H1 (cell line): ENCODE results near the gene GGA2.

Source experiments
- ATF2 ChIP-seq: IDR thresholded peaks from 2 replicates; pipeline ENCODE4 v1.6.1; 2012; ENCODE audit warnings: low read length, inconsistent platforms
- CTCF ChIP-seq, 3 experiments: IDR thresholded peaks; 1 replicate in 2 of 3; 2 replicates in 1 of 3; pipeline versions ENCODE4 v1.5.1 to v1.6.1; 2011; ENCODE audit warnings: low read length in 3 of 3, mild to moderate bottlenecking in 3 of 3, inconsistent platforms in 2 of 3, low read depth in 1 of 3, moderate library complexity in 1 of 3; ENCODE audit not compliant: insufficient read depth in 1 of 3; ENCODE audit errors: control extremely low read depth in 1 of 3
- E2F6 ChIP-seq: IDR thresholded peaks from 2 replicates; pipeline ENCODE4 v1.6.1; 2012; ENCODE audit warnings: inconsistent platforms
- EZH2 ChIP-seq: fragments of 200-600 bp; sonication (generic); IDR thresholded peaks from 2 replicates; pipeline ENCODE4 v1.7.1; 2012; ENCODE audit warnings: low read depth, mild to moderate bottlenecking, moderate library complexity, low read length, inconsistent platforms; ENCODE audit not compliant: severe bottlenecking
- GTF2F1 ChIP-seq: IDR thresholded peaks from 2 replicates; pipeline ENCODE4 v1.6.1; 2012; ENCODE audit warnings: low read depth, low read length, improper control_type of control experiment, borderline replicate concordance
- JUN ChIP-seq: IDR thresholded peaks from 2 replicates; pipeline ENCODE4 v1.6.1; 2011; ENCODE audit warnings: low read depth, mild to moderate bottlenecking, improper control_type of control experiment, low read length
- MAX ChIP-seq: IDR thresholded peaks from 2 replicates; pipeline ENCODE4 v1.6.1; 2012; ENCODE audit warnings: inconsistent platforms
- PHF8 ChIP-seq: fragments of 200-600 bp; sonication (generic); conservative IDR thresholded peaks from 2 replicates; pipeline ENCODE4 v1.7.1; 2012; ENCODE audit warnings: low read depth, mild to moderate bottlenecking, inconsistent platforms, low read length, moderate library complexity
- POLR2A ChIP-seq, 2 experiments: IDR thresholded peaks; 1 replicate in 1 of 2; 2 replicates in 1 of 2; pipeline ENCODE4 v1.6.1; 2011; ENCODE audit warnings: low read depth in 2 of 2, low read length in 2 of 2, mild to moderate bottlenecking in 2 of 2; ENCODE audit errors: control extremely low read depth in 1 of 2
- RAD21 ChIP-seq, 2 experiments: IDR thresholded peaks in 1 of 2; conservative IDR thresholded peaks in 1 of 2; 2 replicates each; pipeline ENCODE4 v1.6.1; 2011; ENCODE audit warnings: low read depth in 2 of 2, low read length in 2 of 2, improper control_type of control experiment in 1 of 2, inconsistent platforms in 1 of 2, mild to moderate bottlenecking in 1 of 2, moderate library complexity in 1 of 2
- RFX5 ChIP-seq: IDR thresholded peaks from 2 replicates; pipeline ENCODE4 v1.6.1; 2011; ENCODE audit warnings: low read depth, low read length, improper control_type of control experiment, borderline replicate concordance
- SP1 ChIP-seq: IDR thresholded peaks from 2 replicates; pipeline ENCODE4 v1.6.1; 2011; ENCODE audit warnings: low read depth, low read length
- SRF ChIP-seq: IDR thresholded peaks from 2 replicates; pipeline ENCODE4 v1.6.1; 2011; ENCODE audit warnings: mild to moderate bottlenecking, low read depth, low read length, moderate library complexity

DNA sequence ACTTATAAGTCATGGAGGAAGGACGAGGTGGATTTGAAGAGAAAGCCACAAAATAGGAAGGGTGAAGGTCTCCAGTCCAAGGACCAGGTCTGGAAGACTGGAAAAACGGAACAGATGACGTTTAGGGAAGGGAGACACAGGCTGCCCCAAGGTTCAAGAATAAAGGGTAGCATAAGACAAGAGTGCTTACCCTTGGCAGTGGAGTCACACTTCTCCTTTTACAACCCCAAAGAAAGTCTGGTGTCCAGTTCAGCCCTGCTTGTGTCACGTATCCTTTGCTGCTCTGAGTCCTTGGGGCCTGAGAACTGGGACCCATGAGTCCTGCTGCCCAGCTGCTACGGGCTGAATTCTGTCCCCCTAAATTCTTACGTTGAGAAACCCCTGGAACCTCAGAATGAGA lies 13.0 kb upstream of the GGA2 start:
- TF ChIP-seq CTCF (IDR thresholded peaks at IDR 0.05; ENCODE audit: control extremely low read depth in 1 of 3, insufficient read depth in 1 of 3, low read depth in 1 of 3, low read length in 3 of 3) (no peak), POLR2A (IDR thresholded peaks at IDR 0.05; ENCODE audit: control extremely low read depth in 1 of 2, low read depth in 2 of 2, low read length in 2 of 2) (no peak), SP1 (no peak), PHF8 (no peak), E2F6 (no peak), RAD21 (IDR thresholded peaks at IDR 0.05 in 1 of 2, conservative IDR thresholded peaks at IDR 0.05 in 1 of 2; ENCODE audit: low read depth in 2 of 2, low read length in 2 of 2) (no peak), EZH2 (no peak), SRF (no peak), RFX5 (no peak), GTF2F1 (no peak), MAX (no peak), JUN (no peak), ATF2 (no peak)
